GM18867 (cell line): ENCODE results near the gene KCTD5.

Source experiments
- ATAC-seq: cut with Tn5 transposase; IDR thresholded peaks from one replicate; pipeline ENCODE4 v1.9.1; 2021; ENCODE audit warnings: mild to moderate bottlenecking, moderate library complexity; ENCODE audit not compliant: unreplicated experiment

KCTD5 gene

GRCh38 chr16:2708955-2709587 is 26.7 kb downstream of the KCTD5 start:
- ATAC-seq: no peak

GRCh38 chr16:2709588-2709984 is 27.3 kb downstream of the KCTD5 start:
- no peak for ATAC-seq

GRCh38 chr16:2710021-2710710 is 27.8 kb downstream of the KCTD5 start:
- no peak for ATAC-seq

GRCh38 chr16:2710711-2711231 is 28.4 kb downstream of the KCTD5 start:
- no peak for ATAC-seq

- ATAC-seq: no peak
Measured at GRCh38 chr16:2711370-2712062, 29.2 kb downstream of the KCTD5 start.

GRCh38 chr16:2712063-2712441 is 29.7 kb downstream of the KCTD5 start:
- no peak for ATAC-seq

- no peak for ATAC-seq
Measured at GRCh38 chr16:2712546-2712945, 30.2 kb downstream of the KCTD5 start.

- ATAC-seq: no peak
Measured at GRCh38 chr16:2713523-2713922, 31.2 kb downstream of the KCTD5 start.

- ATAC-seq: no peak
Measured at GRCh38 chr16:2713985-2714774, 31.9 kb downstream of the KCTD5 start.

GRCh38 chr16:2715064-2715463 is 32.7 kb downstream of the KCTD5 start:
- ATAC-seq: no peak

- ATAC-seq: no peak
Measured at GRCh38 chr16:2715519-2715918, 33.2 kb downstream of the KCTD5 start.

GRCh38 chr16:2715966-2716885 is 33.9 kb downstream of the KCTD5 start:
- ATAC-seq: no peak

GRCh38 chr16:2716948-2717347 is 34.6 kb downstream of the KCTD5 start:
- no peak for ATAC-seq

- ATAC-seq: no peak
Measured at GRCh38 chr16:2717383-2718263, 35.3 kb downstream of the KCTD5 start.

- ATAC-seq: no peak
Measured at GRCh38 chr16:2719328-2720063, 37.2 kb downstream of the KCTD5 start.

GRCh38 chr16:2720064-2720457 is 37.7 kb downstream of the KCTD5 start, which contains the start of gene PRSS27:
Gene PRSS27 (minus strand): TSS chr16:2720224. CDS start chr16:2720160, 64 bp downstream.
- no peak for ATAC-seq

GRCh38 chr16:2720719-2721633 is 38.7 kb downstream of the KCTD5 start:
- peak; percentile 75 for ATAC-seq
